HepG2 (cell line): ENCODE results near the gene ANAPC5. TPM values are rescaled to one million over a fixed set of nuclear protein-coding genes. Genes with fewer than 3 reads are reported as not detected.

Experiments
- FOXA1 ChIP-seq, 2 experiments: fragments of 450-650 bp in 1 of 2; sonication (generic) in 1 of 2; formaldehyde crosslinking in 1 of 2; IDR thresholded peaks; 2 replicates each; pipeline versions ENCODE4 v1.4.0 to v1.6.1; 2016 to 2020; ENCODE audit warnings: missing genetic modification reagents in 1 of 2
- GPN1 ChIP-seq: sonication (generic); formaldehyde crosslinking; IDR thresholded peaks from 2 replicates; pipeline ENCODE4 v1.5.1; 2020; ENCODE audit warnings: missing genetic modification reagents, borderline replicate concordance
- HOXA5 ChIP-seq: sonication (generic); formaldehyde crosslinking; IDR thresholded peaks from 2 replicates; pipeline ENCODE4 v1.4.0; 2020; ENCODE audit warnings: missing genetic modification reagents
- MNT ChIP-seq: fragments of 450-650 bp; IDR thresholded peaks from 2 replicates; pipeline ENCODE4 v1.6.1; 2016
- NR2C2 ChIP-seq: sonication (generic); formaldehyde crosslinking; IDR thresholded peaks from 2 replicates; pipeline ENCODE4 v1.4.0; 2020; ENCODE audit warnings: missing genetic modification reagents, mild to moderate bottlenecking, moderate library complexity, borderline replicate concordance
- NR3C1 ChIP-seq: sonication (generic); formaldehyde crosslinking; IDR thresholded peaks from 2 replicates; pipeline ENCODE4 v1.4.0; 2020; ENCODE audit warnings: missing genetic modification reagents
- PCBP1 ChIP-seq: fragments of 200-400 bp; formaldehyde crosslinking; IDR thresholded peaks from 2 replicates; pipeline ENCODE4 v1.6.1; 2017; ENCODE audit warnings: mild to moderate bottlenecking, low read depth, low read length, borderline replicate concordance
- SIN3A ChIP-seq: IDR thresholded peaks from 2 replicates; pipeline ENCODE4 v1.6.1; 2011; ENCODE audit warnings: low read depth, mild to moderate bottlenecking, control low read depth, low read length, borderline replicate concordance
- STAG1 ChIP-seq: sonication (generic); formaldehyde crosslinking; IDR thresholded peaks from 2 replicates; pipeline ENCODE4 v1.4.0; 2020; ENCODE audit warnings: missing genetic modification reagents
- TFE3 ChIP-seq: IDR thresholded peaks from 2 replicates; pipeline ENCODE4 v1.6.1; 2016
- TRIM24 ChIP-seq: sonication (generic); formaldehyde crosslinking; IDR thresholded peaks from 2 replicates; pipeline ENCODE4 v1.8.0; 2022; ENCODE audit warnings: mild to moderate bottlenecking, missing genetic modification reagents
- UBTF ChIP-seq: sonication (generic); formaldehyde crosslinking; IDR thresholded peaks from 2 replicates; pipeline ENCODE4 v1.4.0; 2020; ENCODE audit warnings: mild to moderate bottlenecking, missing genetic modification reagents
- WIZ ChIP-seq: sonication (generic); formaldehyde crosslinking; IDR thresholded peaks from 2 replicates; pipeline ENCODE4 v1.5.1; 2020; ENCODE audit warnings: mild to moderate bottlenecking, missing genetic modification reagents
- ZBTB1 ChIP-seq: sonication (generic); formaldehyde crosslinking; IDR thresholded peaks from 2 replicates; pipeline ENCODE4 v1.4.0; 2020; ENCODE audit warnings: missing genetic modification reagents, borderline replicate concordance
- ZFP36 ChIP-seq: fragments of 150-350 bp; IDR thresholded peaks from 2 replicates; pipeline ENCODE4 v1.6.1; 2018; ENCODE audit warnings: borderline replicate concordance, low read length, low read depth; ENCODE audit not compliant: partially characterized antibody
- ZKSCAN5 ChIP-seq: sonication (generic); formaldehyde crosslinking; IDR thresholded peaks from 2 replicates; pipeline ENCODE4 v1.5.1; 2020; ENCODE audit warnings: mild to moderate bottlenecking, missing genetic modification reagents
- ZNF10 ChIP-seq: sonication (generic); formaldehyde crosslinking; IDR thresholded peaks from 2 replicates; pipeline ENCODE4 v1.4.0; 2020; ENCODE audit warnings: mild to moderate bottlenecking, low read depth, missing genetic modification reagents, borderline replicate concordance
- ZNF17 ChIP-seq: sonication (generic); formaldehyde crosslinking; IDR thresholded peaks from 2 replicates; pipeline ENCODE4 v1.5.0; 2020; ENCODE audit warnings: mild to moderate bottlenecking, missing genetic modification reagents
- ZNF24 ChIP-seq: fragments of 450-650 bp; IDR thresholded peaks from 2 replicates; pipeline ENCODE4 v1.6.1; 2017; ENCODE audit warnings: antibody characterized with exemption, mild to moderate bottlenecking
- ZNF292 ChIP-seq: sonication (generic); formaldehyde crosslinking; IDR thresholded peaks from 2 replicates; pipeline ENCODE4 v1.8.1; 2022; ENCODE audit warnings: mild to moderate bottlenecking, low read depth, missing genetic modification reagents, borderline replicate concordance
- ZNF431 ChIP-seq: sonication (generic); formaldehyde crosslinking; IDR thresholded peaks from 2 replicates; pipeline ENCODE4 v1.9.0; 2022; ENCODE audit warnings: missing genetic modification reagents, low read depth, mild to moderate bottlenecking, borderline replicate concordance
- ZNF543 ChIP-seq: sonication (generic); formaldehyde crosslinking; IDR thresholded peaks from 2 replicates; pipeline ENCODE4 v1.4.0; 2020; ENCODE audit warnings: mild to moderate bottlenecking, missing genetic modification reagents
- ZNF580 ChIP-seq: IDR thresholded peaks from 2 replicates; pipeline ENCODE4 v1.6.1; 2016; ENCODE audit warnings: low read depth, borderline replicate concordance
- ZNF766 ChIP-seq: sonication (generic); formaldehyde crosslinking; IDR thresholded peaks from 2 replicates; pipeline ENCODE4 v1.5.0; 2020; ENCODE audit warnings: missing genetic modification reagents, borderline replicate concordance
- ZSCAN29 ChIP-seq: sonication (generic); formaldehyde crosslinking; conservative IDR thresholded peaks from 2 replicates; pipeline ENCODE4 v1.4.0; 2020; ENCODE audit warnings: mild to moderate bottlenecking, missing genetic modification reagents
- polyA plus RNA-seq, 8 experiments: library from polyadenylated mRNA; depleted of rRNA in 3 of 8; stranded (reverse) in 7 of 8; unstranded in 1 of 8; fragments of >200 nt; fragmentation: Illumina TruSeq in 4 of 8; extraction: Trizol in 4 of 8; gene quantifications; 2 replicates each; pipeline versions ENCODE4 v1.2.1 to v1.2.3, GENCODE V29; 2011 to 2016; ENCODE audit warnings: low read depth in 4 of 8, missing spikeins in 1 of 8, mixed read lengths in 1 of 8; ENCODE audit not compliant: insufficient read depth in 1 of 8
- total RNA-seq, 5 experiments: library from RNA; depleted of rRNA; stranded (reverse); fragments of >200 nt; fragmentation: Illumina TruSeq; extraction: Trizol; gene quantifications; 2 replicates each; pipeline ENCODE4 v1.2.3, GENCODE V29; 2016; ENCODE audit warnings: low read depth in 1 of 5

ANAPC5 gene
- total and polyA plus RNA-seq, 2 of the 13 experiments (the other 11 are each of a cell fraction or from before 2014, with no cell fraction given), result 146 to 161 TPM

GRCh38 chr12:121295746-121296617 lies 56.2 kb downstream of the ANAPC5 start (continued):
- TF ChIP-seq FOXA1 (IDR thresholded peaks at IDR 0.05), result no peak
- TF ChIP-seq FOXA1 (CRISPR knock-in tag; IDR thresholded peaks at IDR 0.05), result no peak
- TF ChIP-seq ZNF580, result no peak
- peak; percentile 47 for TF ChIP-seq MNT
- no peak; the same call in 1 of the 2 replicates for TF ChIP-seq ZNF543 (CRISPR knock-in tag)
- TF ChIP-seq SIN3A, result peak; percentile 68; the same call in 1 of the 2 replicates
- TF ChIP-seq NR3C1 (CRISPR knock-in tag), result no peak
- TF ChIP-seq HOXA5 (CRISPR knock-in tag), result no peak
- TF ChIP-seq ZNF10 (CRISPR knock-in tag), result no peak
- TF ChIP-seq ZNF766 (CRISPR knock-in tag), result no peak
- no peak for TF ChIP-seq TFE3 (CRISPR knock-in tag)
- no peak for TF ChIP-seq ZNF17
- no peak for TF ChIP-seq WIZ (CRISPR knock-in tag)
- no peak for TF ChIP-seq ZFP36
- TF ChIP-seq GPN1, result no peak
- TF ChIP-seq TRIM24 (CRISPR knock-in tag), result no peak
- TF ChIP-seq ZNF431, result no peak
- TF ChIP-seq ZNF292 (CRISPR knock-in tag), result no peak
- no peak for TF ChIP-seq ZKSCAN5 (CRISPR knock-in tag)
- TF ChIP-seq STAG1, result no peak; the same call in 1 of the 2 replicates
- peak; percentile 39 for TF ChIP-seq UBTF (CRISPR knock-in tag)
- TF ChIP-seq ZBTB1 (CRISPR knock-in tag), result no peak
- TF ChIP-seq ZNF24, result no peak
- no peak for TF ChIP-seq PCBP1
- peak; percentile 57; the same call in 1 of the 2 replicates for TF ChIP-seq NR2C2 (CRISPR knock-in tag)
- no peak for TF ChIP-seq ZSCAN29 (CRISPR knock-in tag)
